Right renal pelvis (tissue), 4 donors: ENCODE results near the gene RXRB. TPM values are rescaled to one million over a fixed set of nuclear protein-coding genes. Genes with fewer than 3 reads are reported as not detected.
A peak's percentile ranks its signal among the peaks of the same experiment; 100 is the strongest.
"Not testable (repeated sequence)": the region's sequence is repeated elsewhere in the genome, so short reads cannot be mapped to it uniquely, and the experiment has no call there.

Experiments used
- DNase-seq, 4 donors: peaks; one replicate each; pipeline ENCODE4 v3.0.0-alpha.2; 2013; ENCODE audit warnings: low read depth in 4 of 4, low spot score in 3 of 4, missing footprints in 1 of 4
- polyA plus RNA-seq, 4 donors: library from polyadenylated mRNA; unstranded; fragments of 120-200 nt; gene quantifications; one replicate each; pipeline ENCODE4 v1.2.1, GENCODE V29; 2013; ENCODE audit not compliant: insufficient read length in 4 of 4

Gene RXRB
- 10 to 100 TPM; 53.7 to 56.5 (median 54.3) TPM for polyA plus RNA-seq

- peak; percentile 100 for DNase-seq
Observed at GRCh38 chr6:33200219-33201146, at the start of gene RXRB, which contains the start of gene SLC39A7. RXRB (minus strand) TSS chr6:33200665; CDS start chr6:33200476, 189 bp downstream. SLC39A7 (plus strand) TSS chr6:33200867; CDS start chr6:33201246, 379 bp downstream.

GRCh38 chr6:33249732-33250630 lies 49.5 kb upstream of the RXRB start:
- DNase-seq = no peak

GRCh38 chr6:33248932-33249731 lies 48.7 kb upstream of the RXRB start:
- peak; percentile 89 to 96 (median 94) for DNase-seq

GRCh38 chr6:33248643-33248931 lies 48.1 kb upstream of the RXRB start:
- no peak for DNase-seq

GRCh38 chr6:33247977-33248642 lies 47.6 kb upstream of the RXRB start:
- peak; percentile 78 to 83 (median 82) for DNase-seq

- no peak for DNase-seq
Observed at GRCh38 chr6:33243476-33243875, 43.0 kb upstream of the RXRB start.

- no peak for DNase-seq
Observed at GRCh38 chr6:33241968-33242367, 41.5 kb upstream of the RXRB start.

- DNase-seq = no peak
Observed at GRCh38 chr6:33237741-33238140, 37.3 kb upstream of the RXRB start.

GRCh38 chr6:33236852-33237251 lies 36.4 kb upstream of the RXRB start:
- DNase-seq = no peak

GRCh38 chr6:33236328-33236727 lies 35.9 kb upstream of the RXRB start:
- no peak for DNase-seq

GRCh38 chr6:33235221-33235634 lies 34.8 kb upstream of the RXRB start:
- no peak for DNase-seq

GRCh38 chr6:33226503-33227120 lies 26.1 kb upstream of the RXRB start:
- DNase-seq = not testable (repeated sequence)

GRCh38 chr6:33217681-33218080 lies 17.2 kb upstream of the RXRB start:
- no peak for DNase-seq

- no peak for DNase-seq
Observed at GRCh38 chr6:33217246-33217645, 16.8 kb upstream of the RXRB start.

GRCh38 chr6:33216117-33216649 lies 15.7 kb upstream of the RXRB start:
- DNase-seq = no peak

- DNase-seq = no peak
Observed at GRCh38 chr6:33215271-33216116, 15.0 kb upstream of the RXRB start.

GRCh38 chr6:33213989-33214335 lies 13.5 kb upstream of the RXRB start:
- DNase-seq = no peak
